Thymus (tissue), 11 donors: ENCODE data around the gene THEM4. TPM values are rescaled to one million over a fixed set of nuclear protein-coding genes. Genes with fewer than 3 reads are reported as not detected.
A peak's percentile ranks its signal among the peaks of the same experiment; 100 is the strongest.

Experiments used
- DNase-seq, 9 donors: peaks; one replicate each; pipeline ENCODE4 v3.0.0-alpha.2; 2013; ENCODE audit warnings: low spot score in 9 of 9, low read depth in 6 of 9, missing footprints in 1 of 9
- H3K27ac ChIP-seq, 2 donors: one replicate each; pipeline ENCODE4 v1.5.1; 2013; ENCODE audit warnings: control low read depth in 1 of 2, low read depth in 1 of 2, low read length in 1 of 2, mild to moderate bottlenecking in 1 of 2, moderate library complexity in 1 of 2
- H3K27me3 ChIP-seq, 2 donors: one replicate each; pipeline ENCODE4 v1.5.1; 2013; ENCODE audit warnings: low read length in 1 of 2; ENCODE audit not compliant: control insufficient read depth in 2 of 2, insufficient read depth in 1 of 2
- H3K36me3 ChIP-seq, 2 donors: one replicate each; pipeline ENCODE4 v1.5.1; 2013; ENCODE audit warnings: low read length in 1 of 2, mild to moderate bottlenecking in 1 of 2, moderate library complexity in 1 of 2; ENCODE audit not compliant: control insufficient read depth in 2 of 2, insufficient read depth in 2 of 2
- H3K4me1 ChIP-seq, 2 donors: one replicate each; pipeline ENCODE4 v1.5.1; 2013; ENCODE audit warnings: low read length in 2 of 2; ENCODE audit not compliant: control insufficient read depth in 2 of 2, insufficient read depth in 2 of 2
- H3K4me3 ChIP-seq, 2 donors: one replicate each; pipeline ENCODE4 v1.5.1; 2013; ENCODE audit warnings: low read length in 2 of 2, control low read depth in 1 of 2, mild to moderate bottlenecking in 1 of 2
- H3K9me3 ChIP-seq, 2 donors: one replicate each; pipeline ENCODE4 v1.5.1; 2013; ENCODE audit warnings: low read length in 1 of 2, mild to moderate bottlenecking in 1 of 2; ENCODE audit not compliant: control insufficient read depth in 2 of 2, insufficient read depth in 1 of 2
- WGBS: extraction: QIAGEN DNeasy Blood & Tissue Kit; methylation state at CpG from one replicate; pipeline ENCODE4 v1.1.7; 2013; 5-methylcytosine and 5-hydroxymethylcytosine counted together
- polyA plus RNA-seq: library from polyadenylated mRNA; stranded (reverse); fragments of 200-250 nt; gene quantifications from one replicate; pipeline ENCODE4 v1.2.3, GENCODE V29; 2013
- total RNA-seq: library from RNA; stranded (reverse); fragments of 120-200 nt; gene quantifications from one replicate; pipeline ENCODE4 v1.2.4, GENCODE V29; 2013
- donor health status: healthy.

Gene THEM4
- total and polyA plus RNA-seq, 2 donors, result 6.9 to 46.2 TPM

GRCh38 chr1:151825751-151826660, 83.3 kb downstream of the THEM4 start:
- DNase-seq, result peak; percentile 66 to 96 (median 88)
- WGBS, result 31% methylated on average over 21 of the region's 21 CpGs
- peak overlapping the region; percentile 69 to 89 for H3K4me3 ChIP-seq
- peaks cover 3 to 13% of the 10 kb centered on the region in 2 donors for H3K36me3 ChIP-seq
- H3K4me1 ChIP-seq, result peaks cover 42 to 100% of the 10 kb centered on the region in 2 donors
- peak overlapping the region; percentile 81 to 90 for H3K27ac ChIP-seq
- H3K27me3 ChIP-seq, result no peaks in the 10 kb centered on the region
- peaks cover 0 to 6% of the 10 kb centered on the region in 2 donors for H3K9me3 ChIP-seq

GRCh38 chr1:151825204-151825603, 84.1 kb downstream of the THEM4 start:
- Histone ChIP-seq H3K4me3 (peak overlapping the region; percentile 69 to 89), H3K9me3 (peaks cover 0 to 6% of the 10 kb centered on the region in 2 donors), H3K36me3 (peaks cover 7 to 13% of the 10 kb centered on the region in 2 donors), H3K27me3 (no peaks in the 10 kb centered on the region), H3K4me1 (peaks cover 35 to 100% of the 10 kb centered on the region in 2 donors), H3K27ac (peak overlapping the region; percentile 81 to 90)
- no peak for DNase-seq
- 66% methylated on average over 9 of the region's 9 CpGs for WGBS

Other genes with a start within 250 kb of the THEM4 start
- 0.05 TPM for gene CELF3, start 192.7 kb downstream of the THEM4 start, total RNA-seq
- 0.18 TPM for gene CELF3, start 192.7 kb downstream of the THEM4 start, polyA plus RNA-seq
- gene RIIAD1, start 188.0 kb downstream of the THEM4 start, total RNA-seq, result not detected
- 0.21 TPM for gene RIIAD1, start 188.0 kb downstream of the THEM4 start, polyA plus RNA-seq
- gene MRPL9, start 146.0 kb downstream of the THEM4 start, total RNA-seq, result 113 TPM
- gene MRPL9, start 146.0 kb downstream of the THEM4 start, polyA plus RNA-seq, result 75.3 TPM
- 11.3 TPM for gene TDRKH, start 119.0 kb downstream of the THEM4 start, total RNA-seq
- 6.5 TPM for gene TDRKH, start 119.0 kb downstream of the THEM4 start, polyA plus RNA-seq
- gene LINGO4, start 104.1 kb downstream of the THEM4 start, total RNA-seq, result 0.52 TPM
- gene LINGO4, start 104.1 kb downstream of the THEM4 start, polyA plus RNA-seq, result 0.14 TPM
- 56.8 TPM for gene RORC, start 77.7 kb downstream of the THEM4 start, total RNA-seq
- 19.9 TPM for gene RORC, start 77.7 kb downstream of the THEM4 start, polyA plus RNA-seq
- gene C2CD4D, start 69.7 kb downstream of the THEM4 start, total RNA-seq, result 0.05 TPM
- 0.34 TPM for gene C2CD4D, start 69.7 kb downstream of the THEM4 start, polyA plus RNA-seq
- 0.09 TPM for gene THEM5, start 55.8 kb downstream of the THEM4 start, total RNA-seq
- gene THEM5, start 55.8 kb downstream of the THEM4 start, polyA plus RNA-seq, result 1.5 TPM
- gene S100A10, start 84.3 kb upstream of the THEM4 start, total RNA-seq, result 46.1 TPM
- 592 TPM for gene S100A10, start 84.3 kb upstream of the THEM4 start, polyA plus RNA-seq
- 195 TPM for gene S100A11, start 127.5 kb upstream of the THEM4 start, total RNA-seq
- 1,404 TPM for gene S100A11, start 127.5 kb upstream of the THEM4 start, polyA plus RNA-seq
- 0.05 TPM for gene TCHHL1, start 179.6 kb upstream of the THEM4 start, total RNA-seq
- 0.16 TPM for gene TCHHL1, start 179.6 kb upstream of the THEM4 start, polyA plus RNA-seq
- 0.05 TPM for gene TCHH, start 205.9 kb upstream of the THEM4 start, total RNA-seq
- gene TCHH, start 205.9 kb upstream of the THEM4 start, polyA plus RNA-seq, result 1.4 TPM
- gene RPTN, start 249.7 kb upstream of the THEM4 start, total RNA-seq, result 0.09 TPM
- 3.2 TPM for gene RPTN, start 249.7 kb upstream of the THEM4 start, polyA plus RNA-seq